GM18499 (cell line): ENCODE results near the gene UGT3A2.
"Not testable (repeated sequence)": the region's sequence is repeated elsewhere in the genome, so short reads cannot be mapped to it uniquely, and the experiment has no call there.

Source experiments
- ATAC-seq: cut with Tn5 transposase; IDR thresholded peaks from one replicate; pipeline ENCODE4 v1.9.1; 2021; ENCODE audit warnings: moderate number of reproducible peaks; ENCODE audit not compliant: insufficient read depth, unreplicated experiment

UGT3A2 gene

DNA sequence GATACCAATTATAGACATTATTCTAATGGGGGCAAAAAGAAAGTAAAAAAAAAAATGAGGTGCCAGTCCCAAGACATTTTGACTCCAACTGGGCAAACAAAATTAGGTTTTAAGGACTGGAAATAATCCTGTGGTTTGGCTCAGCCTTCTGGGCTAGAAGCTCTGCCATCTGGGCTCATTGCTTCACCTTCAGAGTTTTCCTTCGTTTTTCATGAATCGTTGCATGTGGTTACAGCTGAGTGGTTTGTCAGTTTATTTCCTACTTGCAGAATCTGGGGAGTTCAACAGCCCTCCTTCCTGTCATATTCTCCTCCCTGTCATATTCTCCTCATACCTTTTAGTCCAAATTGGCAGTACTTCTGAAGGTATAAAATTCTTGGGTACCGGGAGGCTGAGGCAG is 12.0 kb downstream of the UGT3A2 start:
- no peak for ATAC-seq

DNA sequence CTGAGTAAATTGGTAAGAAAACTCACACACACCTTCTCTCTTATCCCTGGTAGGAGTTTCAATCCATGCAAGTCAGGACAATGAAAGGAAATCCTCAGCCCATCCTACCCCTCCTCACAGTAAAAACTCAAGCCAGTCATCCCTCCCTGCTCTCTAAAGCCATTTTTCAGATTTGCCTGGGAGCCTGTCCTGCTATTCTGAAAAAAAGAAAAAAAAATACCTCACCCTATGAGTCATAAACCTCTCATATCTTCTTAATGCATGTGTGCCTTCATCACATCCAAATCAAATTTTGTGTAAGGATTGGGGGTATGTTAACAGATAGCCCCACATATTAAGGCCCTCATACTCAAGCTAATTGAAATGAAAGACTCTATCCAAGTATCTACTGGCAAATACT is 14.1 kb downstream of the UGT3A2 start:
- ATAC-seq = no peak

DNA sequence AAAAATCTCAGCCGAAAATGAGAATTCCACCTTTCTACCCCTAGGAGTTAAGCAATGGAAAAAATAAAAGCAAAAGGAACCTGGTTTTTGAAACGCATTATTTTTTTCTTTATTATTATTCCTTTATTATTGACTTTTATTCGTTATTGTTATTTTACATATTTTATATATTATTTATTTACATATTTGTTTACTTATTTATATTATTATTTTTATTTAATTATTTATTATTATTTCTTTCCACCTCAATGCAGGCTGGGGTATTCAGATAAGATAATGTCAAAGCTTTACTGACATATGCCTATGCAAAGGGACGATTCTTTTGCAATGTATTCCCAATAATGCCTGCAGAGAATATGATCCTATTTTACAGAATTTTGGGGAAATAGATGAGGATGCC is 16.7 kb downstream of the UGT3A2 start:
- no peak for ATAC-seq

- no peak for ATAC-seq
Observed at GRCh38 chr5:36047384-36048160, 19.1 kb downstream of the UGT3A2 start.

DNA sequence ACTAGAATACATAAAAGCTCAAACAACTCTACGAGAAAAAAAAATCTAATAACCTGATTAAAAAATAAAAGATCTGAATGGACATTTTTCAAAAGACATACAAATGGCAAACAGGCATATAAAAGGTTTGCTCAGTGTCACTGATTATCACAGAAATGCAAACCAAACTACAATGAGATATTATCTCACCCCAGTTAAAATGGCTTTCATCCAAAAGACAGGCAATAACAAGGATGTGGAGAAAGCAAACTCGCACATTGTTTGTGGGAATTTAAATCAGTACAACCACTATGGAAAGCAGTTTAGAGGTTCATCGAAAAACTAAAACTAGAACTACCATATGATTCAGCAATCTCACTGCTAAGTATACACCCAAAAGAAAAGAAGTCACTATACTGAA is 20.8 kb downstream of the UGT3A2 start:
- no peak for ATAC-seq

DNA sequence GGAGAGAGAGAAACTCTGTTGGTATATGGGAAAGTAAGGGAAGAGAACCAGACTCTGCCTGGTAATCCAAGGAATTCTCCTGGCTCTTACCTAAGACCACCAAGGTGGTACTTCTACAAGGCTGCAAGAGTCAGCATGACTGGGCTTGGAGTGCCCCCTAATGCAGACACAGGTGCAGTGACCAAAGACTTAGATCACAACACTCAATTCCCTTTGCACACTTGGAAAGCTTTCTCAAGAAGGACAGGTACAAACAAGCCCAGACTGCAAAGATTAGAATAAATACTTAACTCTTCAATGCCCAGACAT is 25.2 kb downstream of the UGT3A2 start:
- no peak for ATAC-seq

DNA sequence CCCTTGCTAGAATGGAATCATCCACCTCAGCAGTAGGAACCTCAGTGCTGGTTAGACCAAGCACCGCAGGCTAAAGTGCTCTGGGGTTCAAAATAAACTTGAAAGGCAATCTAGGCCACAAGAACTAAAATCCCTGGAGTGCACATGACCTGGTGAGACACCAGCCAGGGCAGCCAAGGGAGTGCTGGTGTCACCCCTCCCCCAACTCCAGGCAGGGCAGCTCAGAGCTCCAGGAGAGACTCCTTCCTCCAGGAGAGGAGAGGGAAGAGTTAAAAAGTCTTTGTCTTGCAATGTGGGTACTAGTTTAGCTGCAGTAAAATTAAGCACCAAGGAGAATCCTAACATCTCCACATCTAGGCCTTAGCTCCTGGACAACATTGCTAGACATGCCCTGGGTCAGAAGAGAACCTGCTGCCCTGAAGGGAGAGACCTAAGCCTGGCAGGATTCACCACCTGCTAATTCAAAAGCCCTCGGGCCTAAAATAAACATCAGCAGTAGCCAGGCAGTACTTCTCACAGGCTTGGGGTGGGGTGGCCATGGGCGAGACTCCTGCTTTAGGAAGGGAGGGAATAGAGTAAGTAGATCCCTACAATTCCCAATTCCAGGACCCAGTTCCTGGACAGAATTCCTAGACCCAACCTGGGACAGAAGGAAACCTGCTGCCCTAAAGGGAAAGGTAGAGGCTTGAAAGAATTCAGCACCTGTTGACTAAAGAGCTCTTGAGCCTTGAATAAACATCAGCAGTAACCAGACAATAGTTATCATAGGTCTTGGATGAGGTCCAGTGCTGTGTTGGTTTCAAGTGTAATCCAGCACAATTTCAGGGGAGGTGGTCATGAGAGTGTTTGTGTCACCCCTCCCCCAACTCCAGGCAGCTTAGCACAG is 25.8 kb downstream of the UGT3A2 start:
- no peak for ATAC-seq

- no peak for ATAC-seq
Observed at GRCh38 chr5:36035696-36036095, 31.0 kb downstream of the UGT3A2 start.

DNA sequence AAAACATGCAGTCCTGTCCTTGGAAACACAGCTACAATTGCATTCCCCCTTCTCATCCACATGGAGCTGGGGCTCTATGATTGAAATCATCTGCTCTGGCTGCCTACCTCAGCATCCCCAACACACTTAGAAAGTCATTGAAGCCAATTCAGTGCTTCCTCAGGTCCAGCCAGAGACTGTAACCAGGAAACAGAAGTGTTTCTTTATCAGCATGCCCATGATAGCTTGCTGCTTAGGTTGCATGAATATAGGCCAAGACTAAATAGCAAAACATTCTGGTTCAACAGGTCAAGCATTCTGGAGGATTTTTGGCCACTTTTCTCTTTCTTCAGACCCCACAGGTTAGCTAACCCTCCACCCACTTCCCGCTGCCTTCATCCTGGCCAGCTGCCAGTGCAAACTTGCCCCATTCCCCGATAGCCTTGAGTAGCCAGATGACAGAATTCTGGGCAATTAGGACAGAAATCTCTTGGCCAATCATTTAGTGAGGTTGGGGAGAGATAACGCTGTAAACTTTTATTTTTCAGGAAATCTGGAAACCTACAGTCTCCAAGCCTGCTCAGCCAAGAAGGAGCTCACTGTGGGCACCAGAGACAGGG is 32.0 kb downstream of the UGT3A2 start:
- not testable (repeated sequence) for ATAC-seq

- ATAC-seq = no peak
Observed at GRCh38 chr5:36033486-36033885, 33.2 kb downstream of the UGT3A2 start.

- no peak for ATAC-seq
Observed at GRCh38 chr5:36033047-36033446, 33.6 kb downstream of the UGT3A2 start.

GRCh38 chr5:36031223-36031622 is 35.5 kb downstream of the UGT3A2 start:
- no peak for ATAC-seq

DNA sequence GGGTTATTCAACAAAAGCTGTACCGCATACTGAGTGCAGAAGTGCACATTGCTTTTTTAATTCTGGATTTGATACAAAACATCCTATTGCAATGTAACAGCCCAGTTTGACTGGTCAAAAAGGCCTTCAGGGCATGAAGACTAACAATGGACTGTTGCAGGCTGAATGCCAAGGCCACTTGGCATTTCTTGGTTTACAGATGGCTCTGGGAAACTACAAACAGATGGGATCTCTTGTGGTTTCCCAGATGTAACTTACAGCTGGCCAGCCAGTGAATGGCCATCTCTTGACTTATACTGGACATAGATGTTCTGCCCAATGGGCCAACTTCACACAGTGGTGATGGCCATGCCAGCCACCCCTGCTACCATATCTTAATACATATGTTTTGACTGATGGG is 36.8 kb downstream of the UGT3A2 start:
- ATAC-seq = no peak

DNA sequence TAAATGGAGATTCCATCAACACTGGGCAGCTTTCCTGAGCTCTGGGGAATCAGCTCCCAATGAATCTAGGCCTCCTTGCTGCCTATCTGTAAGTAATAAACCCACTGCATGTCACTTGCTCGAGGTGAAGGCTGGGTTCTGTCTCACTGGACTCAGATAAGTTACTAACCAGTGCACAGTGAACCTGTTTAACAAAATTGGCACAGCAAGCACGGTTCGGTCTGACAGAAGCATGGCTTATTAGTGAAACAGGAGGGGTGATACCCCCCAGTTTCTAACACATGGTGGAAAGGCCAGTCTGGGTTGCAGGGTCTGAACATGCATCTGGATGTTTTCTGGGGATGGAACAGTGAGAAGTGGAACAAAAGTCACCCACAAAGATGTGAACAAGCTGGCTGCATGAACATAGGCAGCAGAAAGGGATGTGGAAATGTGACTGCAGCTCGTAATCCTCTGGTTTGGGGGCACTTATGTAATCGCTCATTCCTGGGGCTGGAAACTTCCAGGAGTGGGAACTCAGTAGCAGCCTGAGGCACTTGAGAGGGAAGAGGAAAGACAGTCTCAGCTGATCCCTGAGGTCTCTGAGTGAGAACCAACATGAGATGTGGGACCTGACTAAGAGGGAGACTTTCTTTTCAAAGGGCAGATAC is 37.7 kb downstream of the UGT3A2 start:
- ATAC-seq = no peak

GRCh38 chr5:36027711-36028110 is 39.0 kb downstream of the UGT3A2 start:
- ATAC-seq = no peak

DNA sequence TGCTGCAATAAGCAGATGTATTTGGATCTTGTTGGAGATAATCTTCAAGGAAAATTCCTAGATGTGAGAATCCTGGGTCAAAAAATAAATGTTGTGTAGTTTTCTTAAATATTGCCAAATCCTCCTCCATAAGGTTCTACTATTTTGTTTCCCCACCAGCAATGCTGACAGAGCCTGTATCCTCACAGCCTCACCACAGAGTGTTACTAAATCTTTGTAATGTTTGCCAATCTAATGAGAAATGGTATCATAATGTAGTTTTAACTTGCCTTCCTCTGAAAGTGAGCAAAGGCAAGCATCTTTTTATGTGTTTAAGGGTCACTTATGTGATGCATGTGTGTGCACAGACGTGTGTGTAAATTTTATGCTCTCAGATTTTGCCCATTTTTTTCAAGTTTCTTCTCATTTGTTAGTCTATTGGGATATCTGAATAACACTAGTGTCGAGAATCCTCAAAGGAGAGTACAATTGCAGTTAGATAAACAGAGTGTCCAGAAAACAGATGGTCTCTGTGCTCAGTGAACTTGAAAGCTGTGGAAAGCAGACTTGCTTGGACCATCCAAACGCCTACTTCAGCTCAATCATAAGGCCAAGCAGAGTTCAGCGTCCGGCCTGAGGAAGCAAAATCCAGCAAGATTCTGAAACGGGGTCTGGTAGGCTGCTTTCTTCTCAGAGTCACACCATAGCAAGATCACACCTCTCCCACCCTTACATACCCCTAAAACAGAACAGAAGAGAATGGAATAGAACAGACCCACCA is 39.8 kb downstream of the UGT3A2 start:
- no peak for ATAC-seq

DNA sequence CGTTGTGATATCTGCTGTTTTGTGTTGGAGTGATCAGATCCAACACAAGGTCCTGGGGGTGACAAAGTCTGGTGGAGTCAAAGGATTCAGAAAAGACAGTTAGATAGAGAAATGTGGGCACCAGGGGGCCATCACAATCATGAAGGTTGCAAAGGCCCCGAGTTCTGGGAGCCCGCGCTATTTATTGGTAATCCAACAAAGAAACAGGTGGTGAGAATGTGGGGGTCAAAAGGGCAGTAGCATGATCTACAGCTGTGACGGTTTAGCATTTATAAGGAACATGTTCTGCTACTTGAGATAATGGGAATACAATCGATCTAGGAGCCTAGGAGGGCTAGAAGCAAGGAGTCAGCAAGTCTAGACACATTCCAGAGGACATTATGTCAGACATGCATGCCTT is 44.4 kb downstream of the UGT3A2 start:
- ATAC-seq = not testable (repeated sequence)

DNA sequence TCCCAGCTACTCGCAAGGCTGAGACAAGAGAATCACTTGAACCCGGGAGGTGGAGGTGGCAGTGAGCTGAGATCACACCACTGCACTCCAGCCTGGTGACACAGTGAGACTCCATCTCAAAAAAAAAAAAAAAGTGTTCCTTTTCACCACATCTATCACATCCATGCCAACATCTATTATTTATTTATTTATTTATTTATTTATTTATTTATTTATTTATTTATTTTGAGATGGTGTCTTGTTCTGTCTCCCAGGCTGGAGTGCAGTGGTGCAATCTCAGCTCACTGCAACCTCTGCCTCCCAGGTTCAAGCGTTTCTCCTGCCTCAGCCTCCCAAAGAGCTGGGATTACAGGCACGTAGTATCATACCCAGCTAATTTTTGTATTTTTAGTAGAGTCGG is 47.1 kb downstream of the UGT3A2 start:
- not testable (repeated sequence) for ATAC-seq

GRCh38 chr5:36017622-36018021 is 49.1 kb downstream of the UGT3A2 start:
- no peak for ATAC-seq

- no peak for ATAC-seq
Observed at GRCh38 chr5:36017004-36017403, 49.7 kb downstream of the UGT3A2 start.
